ENCODE measurements around the gene ATRIP.

Gene ATRIP

DNA sequence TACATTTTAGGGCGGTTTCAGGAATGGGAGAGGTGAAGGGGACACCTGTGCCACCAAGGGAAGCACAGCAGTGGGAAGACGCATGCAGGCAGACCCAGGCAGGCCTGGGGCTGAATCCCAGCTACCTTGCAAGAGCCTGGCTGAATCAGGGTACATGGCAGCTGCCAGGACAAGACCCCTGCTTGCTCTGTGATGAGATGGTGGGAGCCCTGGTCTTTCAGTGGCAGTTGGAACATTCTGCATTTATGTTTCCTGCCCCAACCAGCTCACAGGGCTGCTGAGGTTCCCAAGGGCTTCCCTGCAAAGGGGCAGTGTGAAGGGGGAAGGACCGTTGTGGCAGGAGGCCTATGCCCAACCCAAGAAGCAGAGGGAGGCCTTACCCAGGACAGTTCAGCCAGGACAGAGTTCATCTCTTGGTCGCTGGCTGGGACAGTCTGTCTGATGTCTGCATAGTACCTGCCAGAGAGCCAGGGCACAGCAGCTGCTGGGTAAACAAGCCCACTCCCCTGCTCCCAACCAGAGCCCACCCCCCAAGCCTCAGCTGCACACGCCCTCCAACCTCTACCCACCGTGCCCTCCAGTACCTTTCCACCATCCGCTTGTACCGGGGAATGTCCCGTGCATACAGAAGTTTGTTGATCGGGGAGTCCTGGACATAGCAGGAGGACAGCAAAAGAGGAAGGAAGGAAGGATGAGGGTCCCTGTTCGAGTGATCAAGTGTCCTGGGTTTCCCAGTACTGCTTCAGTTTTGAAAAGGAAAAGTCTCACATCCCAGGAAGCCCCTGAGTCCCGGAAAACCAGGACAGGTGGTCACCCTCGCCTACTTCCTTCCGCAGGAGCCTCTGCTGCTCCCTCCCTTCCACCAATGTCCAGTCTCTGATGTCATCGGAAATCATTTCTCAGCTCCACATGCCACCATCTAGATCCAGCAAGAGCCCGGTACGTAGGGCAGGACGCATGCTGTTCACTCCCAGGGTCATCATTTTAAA, 39.8 kb upstream of the ATRIP start:
- H3K27ac ChIP-seq = no peak overlapping the region
- no peak for TF ChIP-seq ZFX (IDR thresholded peaks at IDR 0.05; ENCODE audit: borderline replicate concordance)

GRCh38 chr3:48407542-48408099, 38.9 kb upstream of the ATRIP start:
- TF ChIP-seq, protein P1, sequence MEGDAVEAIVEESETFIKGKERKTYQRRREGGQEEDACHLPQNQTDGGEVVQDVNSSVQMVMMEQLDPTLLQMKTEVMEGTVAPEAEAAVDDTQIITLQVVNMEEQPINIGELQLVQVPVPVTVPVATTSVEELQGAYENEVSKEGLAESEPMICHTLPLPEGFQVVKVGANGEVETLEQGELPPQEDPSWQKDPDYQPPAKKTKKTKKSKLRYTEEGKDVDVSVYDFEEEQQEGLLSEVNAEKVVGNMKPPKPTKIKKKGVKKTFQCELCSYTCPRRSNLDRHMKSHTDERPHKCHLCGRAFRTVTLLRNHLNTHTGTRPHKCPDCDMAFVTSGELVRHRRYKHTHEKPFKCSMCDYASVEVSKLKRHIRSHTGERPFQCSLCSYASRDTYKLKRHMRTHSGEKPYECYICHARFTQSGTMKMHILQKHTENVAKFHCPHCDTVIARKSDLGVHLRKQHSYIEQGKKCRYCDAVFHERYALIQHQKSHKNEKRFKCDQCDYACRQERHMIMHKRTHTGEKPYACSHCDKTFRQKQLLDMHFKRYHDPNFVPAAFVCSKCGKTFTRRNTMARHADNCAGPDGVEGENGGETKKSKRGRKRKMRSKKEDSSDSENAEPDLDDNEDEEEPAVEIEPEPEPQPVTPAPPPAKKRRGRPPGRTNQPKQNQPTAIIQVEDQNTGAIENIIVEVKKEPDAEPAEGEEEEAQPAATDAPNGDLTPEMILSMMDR (IDR thresholded peaks at IDR 0.05) = no peak
- TF ChIP-seq ZFX (IDR thresholded peaks at IDR 0.05; ENCODE audit: borderline replicate concordance) = no peak
- H3K27ac ChIP-seq = no peak overlapping the region

DNA sequence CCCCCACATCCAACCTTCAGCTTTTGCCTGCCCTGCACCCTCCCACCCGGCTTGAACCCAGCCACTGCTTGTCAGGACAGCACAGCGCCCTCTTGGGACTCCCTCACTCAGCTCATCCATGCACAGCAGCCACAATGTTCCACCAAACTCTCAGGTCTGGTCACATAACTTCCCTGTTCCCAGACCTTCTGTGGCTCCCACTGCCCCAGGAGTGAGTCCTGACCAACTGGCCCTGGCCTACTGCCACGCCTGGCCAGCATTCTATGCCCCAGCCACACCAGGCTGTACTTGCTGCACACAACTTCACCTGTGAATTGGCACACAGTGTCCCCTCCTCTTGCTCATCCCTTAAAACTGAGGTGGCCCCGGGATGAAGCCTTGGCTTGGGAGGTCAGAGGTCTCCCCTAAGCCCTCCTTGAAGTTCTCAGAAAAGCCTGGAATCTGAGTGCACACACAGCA, 37.7 kb upstream of the ATRIP start:
- H3K27ac ChIP-seq = no peak overlapping the region
- TF ChIP-seq, protein P1 (IDR thresholded peaks at IDR 0.05) = 0 out of 2 replicates have a peak, but pooled peaks have one; percentile 13
- no peak for TF ChIP-seq ZFX (IDR thresholded peaks at IDR 0.05; ENCODE audit: borderline replicate concordance)

DNA sequence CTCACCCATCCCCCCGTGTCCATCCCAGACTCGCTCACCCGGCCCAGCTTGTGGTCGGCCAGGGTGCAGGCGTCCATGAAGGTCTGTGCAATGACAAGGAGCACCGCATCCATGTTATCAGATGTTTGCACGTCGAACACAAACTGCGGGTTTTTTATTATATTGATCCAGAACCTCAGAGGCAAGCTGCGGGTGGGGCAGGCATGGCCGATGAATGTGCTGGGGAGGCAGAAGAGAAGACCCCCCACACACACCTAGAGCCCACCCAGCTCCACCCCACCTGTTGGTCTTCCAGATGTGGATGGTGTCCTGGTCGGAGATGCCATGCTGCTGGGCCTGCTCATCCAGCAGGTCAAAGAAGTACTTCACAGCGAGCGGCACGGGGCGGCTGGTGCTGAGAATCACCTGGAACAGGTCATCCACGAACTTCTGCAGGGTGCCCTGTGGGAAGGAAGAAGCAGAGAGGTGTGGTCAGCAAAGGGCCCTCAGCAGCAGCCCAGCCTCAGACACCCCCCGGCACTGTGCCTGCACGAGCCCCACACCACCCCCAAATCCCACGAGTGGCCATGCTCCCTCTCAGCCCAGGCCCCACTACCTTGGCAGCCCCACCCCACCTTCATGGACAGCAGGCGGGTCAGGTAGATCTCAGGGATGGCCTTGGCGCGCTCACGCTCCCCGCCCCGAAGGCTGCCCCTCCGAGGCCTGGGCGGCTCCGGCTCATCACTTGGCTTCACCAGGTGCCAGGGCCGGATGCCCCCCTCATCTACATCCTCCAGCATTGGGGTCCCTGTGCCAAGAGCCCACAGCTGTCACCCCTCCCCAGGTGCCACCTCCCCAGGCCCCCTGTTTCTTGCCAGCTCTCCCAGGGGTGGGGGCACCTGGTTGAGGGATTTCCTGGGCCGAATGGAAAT, 37.0 kb upstream of the ATRIP start:
- TF ChIP-seq, protein P1 (IDR thresholded peaks at IDR 0.05) = no peak
- TF ChIP-seq ZFX (IDR thresholded peaks at IDR 0.05; ENCODE audit: borderline replicate concordance) = no peak
- no peak overlapping the region for H3K27ac ChIP-seq

DNA sequence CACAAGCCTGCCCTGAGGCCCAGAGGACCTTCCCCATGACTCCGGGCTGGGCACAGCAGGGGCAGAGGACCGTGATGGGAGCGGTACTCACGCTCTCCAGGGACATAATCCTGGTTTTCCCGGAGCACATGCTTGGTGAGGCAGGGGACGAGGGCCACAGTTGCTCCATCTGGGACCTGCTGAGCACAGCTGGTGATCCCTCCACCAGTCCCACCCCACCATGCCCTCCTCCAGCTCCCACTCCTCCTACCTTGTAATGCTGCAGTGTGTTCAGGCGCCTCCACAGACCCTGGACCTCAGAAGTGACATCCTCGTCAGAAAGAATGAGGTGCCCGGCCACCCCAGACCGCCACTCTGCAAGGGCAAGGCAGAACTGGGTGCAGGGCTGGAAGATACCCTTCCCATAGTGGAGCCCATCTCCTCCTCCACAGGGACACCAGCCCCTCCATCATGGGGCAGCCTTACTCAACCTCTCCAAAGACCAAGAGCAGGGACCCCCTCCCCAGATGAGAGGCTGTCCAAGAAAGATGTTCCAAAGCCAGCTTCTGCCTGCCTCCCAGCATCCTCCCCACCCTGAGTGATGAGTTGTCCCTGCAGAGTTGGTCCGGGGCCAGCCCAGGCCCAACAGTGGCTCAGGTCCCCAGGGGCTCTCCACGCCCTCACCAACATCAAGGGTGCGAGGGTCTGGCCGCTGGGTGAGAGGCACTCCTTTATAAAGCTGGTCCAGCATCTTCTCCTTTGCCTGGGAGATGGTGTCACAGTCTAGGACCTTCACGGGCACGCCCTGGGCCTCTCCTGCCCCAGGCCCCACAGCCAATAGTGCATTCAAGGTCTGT, 36.1 kb upstream of the ATRIP start:
- TF ChIP-seq, protein P1 (IDR thresholded peaks at IDR 0.05) = no peak
- no peak overlapping the region for H3K27ac ChIP-seq

- H3K27ac ChIP-seq = no peak overlapping the region
- no peak for TF ChIP-seq ZFX (IDR thresholded peaks at IDR 0.05; ENCODE audit: borderline replicate concordance)
- TF ChIP-seq, protein P1 (IDR thresholded peaks at IDR 0.05) = no peak
These were observed 35.4 kb upstream of the ATRIP start for GRCh38 chr3:48411041-48411588.

Measured in 22Rv1 (cell line).